Nephron progenitor cell (in vitro differentiated cells): ENCODE data around the gene FHL3.

ENCODE experiments used
- DNase-seq: peaks from one replicate; pipeline ENCODE4 v3.0.0; 2021
- H3K27ac Mint-ChIP-seq: 2 replicates; pipeline ENCODE4 v1.8.0; 2021; ENCODE audit warnings: mild to moderate bottlenecking, moderate library complexity, mixed read lengths
- H3K27me3 Mint-ChIP-seq: 2 replicates; pipeline ENCODE4 v1.8.0; 2021; ENCODE audit warnings: mild to moderate bottlenecking, low read depth, mixed read lengths; ENCODE audit not compliant: poor library complexity
- H3K36me3 Mint-ChIP-seq: 2 replicates; pipeline ENCODE4 v1.8.0; 2021; ENCODE audit warnings: low read depth, mixed read lengths
- H3K4me1 Mint-ChIP-seq: 2 replicates; pipeline ENCODE4 v1.8.0; 2021; ENCODE audit warnings: mixed read lengths
- H3K4me3 Mint-ChIP-seq: 2 replicates; pipeline ENCODE4 v1.8.0; 2021; ENCODE audit warnings: mild to moderate bottlenecking, moderate library complexity, mixed read lengths
- H3K9me3 Mint-ChIP-seq: 2 replicates; pipeline ENCODE4 v1.8.0; 2021; ENCODE audit warnings: mild to moderate bottlenecking, moderate library complexity, mixed read lengths
- CTCF ChIP-seq: fragments of 200-600 bp; sonication (generic); IDR thresholded peaks from 2 replicates; pipeline ENCODE4 v1.5.0; 2021; ENCODE audit warnings: antibody characterized with exemption

Gene FHL3

DNA sequence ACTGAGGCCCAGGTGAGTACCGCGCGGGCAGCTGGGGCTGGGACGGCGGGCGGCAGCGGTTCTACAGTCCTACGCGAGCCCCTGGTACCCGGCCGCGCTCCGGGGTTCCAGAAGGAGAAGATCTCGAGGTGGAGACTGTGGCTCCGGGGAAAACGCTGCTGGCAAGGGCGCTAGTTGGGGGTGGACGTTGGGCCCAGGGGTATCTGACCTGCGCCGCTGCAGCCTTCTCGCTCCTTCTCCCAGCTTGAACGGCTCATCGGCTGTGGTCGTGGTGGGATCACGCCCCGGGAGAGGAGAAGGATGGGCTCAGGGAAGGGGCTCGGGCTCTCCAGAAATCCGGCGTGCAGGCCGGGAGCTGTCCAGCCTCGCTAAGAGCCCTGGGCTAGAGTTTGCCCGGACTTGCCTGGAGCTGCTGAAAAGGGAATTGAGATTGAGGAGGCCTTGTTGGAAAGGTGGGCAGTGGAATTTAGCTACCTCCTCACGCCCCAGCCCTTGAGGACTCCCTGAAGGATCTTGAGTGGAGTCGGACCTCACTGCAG lies 42.4 kb upstream of the FHL3 start:
- Mint-ChIP-seq H3K4me3 (peak overlapping the region; percentile 76), H3K27me3 (peaks cover 90% of the 10 kb centered on the region), H3K9me3 (no peaks in the 10 kb centered on the region), H3K27ac (no peak overlapping the region), H3K36me3 (no peaks in the 10 kb centered on the region), H3K4me1 (peaks cover 38% of the 10 kb centered on the region)
- TF ChIP-seq CTCF = no peak
- peak; percentile 67 for DNase-seq

GRCh38 chr1:38046884-38047602 lies 41.7 kb upstream of the FHL3 start:
- H3K4me1 Mint-ChIP-seq = peaks cover 38% of the 10 kb centered on the region
- H3K27ac Mint-ChIP-seq = no peak overlapping the region
- peaks cover 90% of the 10 kb centered on the region for H3K27me3 Mint-ChIP-seq
- peak overlapping the region; percentile 76 for H3K4me3 Mint-ChIP-seq
- peak; percentile 88 for DNase-seq
- TF ChIP-seq CTCF = no peak
- no peaks in the 10 kb centered on the region for H3K36me3 Mint-ChIP-seq
- H3K9me3 Mint-ChIP-seq = no peaks in the 10 kb centered on the region

GRCh38 chr1:38046333-38046883 lies 41.1 kb upstream of the FHL3 start, which contains the start of gene POU3F1:
Gene POU3F1, minus strand, starts transcription at chr1:38046793. Its CDS starts 50 bp downstream, at chr1:38046743.
- Mint-ChIP-seq H3K4me1 (peaks cover 43% of the 10 kb centered on the region), H3K4me3 (peak within 1 kb of the TSS; percentile 76), H3K27me3 (peaks cover 90% of the 10 kb centered on the region), H3K9me3 (no peaks in the 10 kb centered on the region), H3K27ac (no peak within 1 kb of the TSS), H3K36me3 (no peaks in the 10 kb centered on the region)
- no peak for DNase-seq
- no peak for TF ChIP-seq CTCF

GRCh38 chr1:38045401-38046332 lies 40.4 kb upstream of the FHL3 start:
- Mint-ChIP-seq H3K27ac (no peak overlapping the region), H3K4me1 (peaks cover 36% of the 10 kb centered on the region), H3K4me3 (peak overlapping the region; percentile 54), H3K36me3 (no peaks in the 10 kb centered on the region), H3K27me3 (peaks cover 91% of the 10 kb centered on the region), H3K9me3 (no peaks in the 10 kb centered on the region)
- no peak for TF ChIP-seq CTCF
- DNase-seq = peak; percentile 51

GRCh38 chr1:38044221-38045215 lies 39.2 kb upstream of the FHL3 start:
- TF ChIP-seq CTCF = no peak
- peaks cover 27% of the 10 kb centered on the region for H3K4me1 Mint-ChIP-seq
- H3K4me3 Mint-ChIP-seq = peak overlapping the region; percentile 78
- H3K27me3 Mint-ChIP-seq = peaks cover 89% of the 10 kb centered on the region
- H3K27ac Mint-ChIP-seq = no peak overlapping the region
- H3K36me3 Mint-ChIP-seq = no peaks in the 10 kb centered on the region
- H3K9me3 Mint-ChIP-seq = no peaks in the 10 kb centered on the region
- DNase-seq = peak; percentile 33
